Fibroblast of lung (primary cell): ENCODE results near the gene SSH2. TPM values are rescaled to one million over a fixed set of nuclear protein-coding genes. Genes with fewer than 3 reads are reported as not detected.
A peak's percentile ranks its signal among the peaks of the same experiment; 100 is the strongest.

Experiments used
- DNase-seq, 2 donors: peaks; one replicate each; pipeline versions ENCODE4 v3.0.0 to v3.0.0-alpha.2; 2010; ENCODE audit warnings: low read depth in 2 of 2
- H2AFZ ChIP-seq: 2 replicates; pipeline ENCODE4 v1.5.1; 2012; ENCODE audit warnings: low read length, control low read depth, inconsistent platforms
- H3K27ac ChIP-seq: 2 replicates; pipeline ENCODE4 v1.5.1; 2011; ENCODE audit warnings: low read length, control low read depth; ENCODE audit not compliant: insufficient read depth
- H3K27me3 ChIP-seq: 2 replicates; pipeline ENCODE4 v1.5.1; 2011; ENCODE audit warnings: mild to moderate bottlenecking, low read length; ENCODE audit not compliant: control insufficient read depth, insufficient read depth
- H3K36me3 ChIP-seq: 2 replicates; pipeline ENCODE4 v1.5.1; 2011; ENCODE audit warnings: low read length; ENCODE audit not compliant: control insufficient read depth, insufficient read depth
- H3K4me1 ChIP-seq: 2 replicates; pipeline ENCODE4 v1.5.1; 2011; ENCODE audit warnings: low read length; ENCODE audit not compliant: control insufficient read depth, insufficient read depth; ENCODE audit errors: extremely low read depth
- H3K4me2 ChIP-seq: 2 replicates; pipeline ENCODE4 v1.5.1; 2011; ENCODE audit warnings: low read length, control low read depth; ENCODE audit not compliant: insufficient read depth; ENCODE audit errors: extremely low read depth
- H3K4me3 ChIP-seq, 4 experiments: fragments of 200-600 bp in 1 of 4; sonication (generic) in 1 of 4; replicated peaks in 1 of 4; 2 replicates each; pipeline ENCODE4 v1.5.1; 2011 to 2016; ENCODE audit warnings: low read length in 4 of 4, low read depth in 3 of 4, mild to moderate bottlenecking in 3 of 4, control low read depth in 2 of 4, inconsistent platforms in 1 of 4, mixed read lengths in 1 of 4; ENCODE audit not compliant: insufficient read depth in 1 of 4; ENCODE audit errors: control extremely low read depth in 1 of 4
- H3K79me2 ChIP-seq: 2 replicates; pipeline ENCODE4 v1.5.1; 2012; ENCODE audit warnings: mild to moderate bottlenecking, low read length, inconsistent platforms; ENCODE audit not compliant: control insufficient read depth, insufficient read depth
- H3K9ac ChIP-seq: 2 replicates; pipeline ENCODE4 v1.5.1; 2011; ENCODE audit warnings: mild to moderate bottlenecking, low read length, control low read depth; ENCODE audit not compliant: insufficient read depth
- H3K9me3 ChIP-seq: 2 replicates; pipeline ENCODE4 v1.5.1; 2012; ENCODE audit warnings: low read depth, low read length; ENCODE audit not compliant: control insufficient read depth, insufficient read depth
- H4K20me1 ChIP-seq: 2 replicates; pipeline ENCODE4 v1.5.1; 2011; ENCODE audit warnings: low read length; ENCODE audit not compliant: control insufficient read depth, insufficient read depth; ENCODE audit errors: extremely low read depth
- CTCF ChIP-seq, 2 donors: IDR thresholded peaks in 1 of 2; conservative IDR thresholded peaks in 1 of 2; 1 replicate in 1 of 2; 2 replicates in 1 of 2; pipeline ENCODE4 v1.5.1; 2011 to 2012; ENCODE audit warnings: low read length in 2 of 2, control low read depth in 1 of 2, inconsistent platforms in 1 of 2, low read depth in 1 of 2, mild to moderate bottlenecking in 1 of 2
- EZH2 ChIP-seq: IDR thresholded peaks from 2 replicates; pipeline ENCODE4 v1.5.1; 2012; ENCODE audit warnings: low read length, control low read depth, mild to moderate bottlenecking; ENCODE audit errors: missing control alignments
- polyA plus RNA-seq, 2 donors: library from polyadenylated mRNA; depleted of rRNA in 1 of 2; stranded (reverse) in 1 of 2; unstranded in 1 of 2; fragments of >200 nt; gene quantifications; 2 replicates each; pipeline ENCODE4 v1.2.1, GENCODE V29; 2011 to 2012; ENCODE audit warnings: missing spikeins in 1 of 2
- total RNA-seq: library from RNA; depleted of rRNA; stranded (reverse); fragments of >200 nt; gene quantifications from 2 replicates; pipeline ENCODE4 v1.2.1, GENCODE V29; 2014

SSH2 gene
- total and polyA plus RNA-seq, 2 donors (not counting 1 experiment from before 2014, with no cell fraction given): 21.0 to 30.2 TPM

GRCh38 chr17:29618272-29619065, 311.6 kb downstream of the SSH2 start:
- Histone ChIP-seq H3K9ac (no peak overlapping the region), H3K4me1 (peaks cover 23% of the 10 kb centered on the region), H3K27ac (no peak overlapping the region), H2AFZ (no peak overlapping the region), H3K4me2 (no peak overlapping the region), H4K20me1 (no peaks in the 10 kb centered on the region), H3K4me3 (no peak overlapping the region), H3K79me2 (no peaks in the 10 kb centered on the region), H3K27me3 (no peaks in the 10 kb centered on the region), H3K36me3 (no peaks in the 10 kb centered on the region), H3K9me3 (no peaks in the 10 kb centered on the region)
- TF ChIP-seq EZH2 (no peak), CTCF (conservative IDR thresholded peaks at IDR 0.05 in 1 of 2, IDR thresholded peaks at IDR 0.05 in 1 of 2; ENCODE audit: low read depth in 1 of 2, low read length in 2 of 2) (no peak)
- DNase-seq: no peak

DNA sequence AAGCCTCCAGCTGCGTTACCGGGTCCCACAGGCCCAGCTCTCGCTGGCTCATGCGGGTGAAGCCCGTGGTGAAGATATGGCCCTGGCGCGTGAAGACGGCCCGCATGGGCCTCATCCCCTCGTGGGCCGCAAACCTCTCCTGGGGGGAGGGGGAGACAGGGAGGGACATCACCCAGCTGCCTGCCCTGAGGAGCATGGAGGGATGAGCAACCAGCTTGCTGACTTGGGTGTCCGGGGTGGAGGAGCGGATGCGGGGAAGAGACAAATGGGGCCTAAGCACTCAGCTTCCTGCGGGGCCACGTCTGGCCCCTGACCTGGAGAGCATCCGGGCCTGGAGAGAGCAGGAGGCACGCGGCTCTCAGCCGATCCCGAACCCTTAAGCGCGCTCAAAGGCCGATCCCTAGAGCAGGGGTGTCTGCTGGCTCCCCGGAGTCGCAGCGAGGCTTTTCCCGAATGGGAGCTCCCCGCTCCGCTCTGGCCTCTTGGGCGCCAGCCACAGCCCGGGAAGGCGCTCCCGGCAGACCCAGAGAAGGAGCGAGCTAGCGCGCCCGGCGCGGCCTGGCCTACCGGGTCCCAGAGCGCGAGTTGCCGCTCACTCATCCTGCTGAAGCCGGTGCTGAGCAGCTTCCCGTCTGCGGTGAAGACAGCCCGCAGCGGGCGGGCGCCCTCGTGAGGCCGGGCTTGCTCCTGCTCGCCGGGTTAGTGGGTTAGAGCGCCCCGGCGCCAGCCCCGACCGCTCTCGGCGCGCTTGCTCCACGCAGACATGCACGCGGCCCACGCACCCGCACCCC, 312.4 kb downstream of the SSH2 start:
- no peaks in the 10 kb centered on the region for H3K9me3 ChIP-seq
- no peaks in the 10 kb centered on the region for H3K79me2 ChIP-seq
- TF ChIP-seq CTCF (conservative IDR thresholded peaks at IDR 0.05 in 1 of 2, IDR thresholded peaks at IDR 0.05 in 1 of 2; ENCODE audit: low read depth in 1 of 2, low read length in 2 of 2) (peak; percentile 41 to 57), EZH2 (peak; percentile 33)
- peak overlapping the region; percentile 24 for H2AFZ ChIP-seq
- H3K4me3 ChIP-seq: peak overlapping the region in 1 of 4 experiments; percentile 27
- peak overlapping the region; percentile 4 for H3K9ac ChIP-seq
- peak; percentile 59 to 65 for DNase-seq
- peaks cover 23% of the 10 kb centered on the region for H3K4me1 ChIP-seq
- no peaks in the 10 kb centered on the region for H3K36me3 ChIP-seq
- no peaks in the 10 kb centered on the region for H4K20me1 ChIP-seq
- H3K27ac ChIP-seq: no peak overlapping the region
- H3K4me2 ChIP-seq: no peak overlapping the region
- no peaks in the 10 kb centered on the region for H3K27me3 ChIP-seq

DNA sequence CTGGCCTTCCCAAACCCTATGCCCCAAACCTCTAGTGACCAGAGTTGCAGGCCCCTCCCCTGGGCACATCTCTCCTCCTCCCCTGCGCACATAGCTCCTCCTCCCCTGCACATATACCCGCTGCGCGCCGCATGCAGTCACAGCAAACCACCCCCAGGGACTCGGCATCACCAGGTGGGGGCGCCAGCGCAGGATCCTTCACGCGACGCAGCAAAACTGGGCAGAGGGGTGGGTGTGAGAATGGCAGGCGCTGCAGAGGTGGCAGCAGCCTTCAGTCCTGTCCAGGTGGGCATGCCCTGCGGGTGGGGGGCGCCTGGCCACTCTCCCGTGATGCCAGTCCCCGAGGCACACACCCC, 312.9 kb downstream of the SSH2 start:
- no peak overlapping the region for H3K9ac ChIP-seq
- peak overlapping the region; percentile 24 for H2AFZ ChIP-seq
- H3K9me3 ChIP-seq: no peaks in the 10 kb centered on the region
- H4K20me1 ChIP-seq: no peaks in the 10 kb centered on the region
- no peak for TF ChIP-seq EZH2
- peak; percentile 52 to 74 for TF ChIP-seq CTCF (conservative IDR thresholded peaks at IDR 0.05 in 1 of 2, IDR thresholded peaks at IDR 0.05 in 1 of 2; ENCODE audit: low read depth in 1 of 2, low read length in 2 of 2)
- peak overlapping the region in 1 of 4 experiments; percentile 27 for H3K4me3 ChIP-seq
- no peak overlapping the region for H3K27ac ChIP-seq
- peak overlapping the region; percentile 32 for H3K4me2 ChIP-seq
- DNase-seq: peak; percentile 67 to 79
- H3K79me2 ChIP-seq: no peaks in the 10 kb centered on the region
- H3K27me3 ChIP-seq: no peaks in the 10 kb centered on the region
- H3K4me1 ChIP-seq: peaks cover 23% of the 10 kb centered on the region
- no peaks in the 10 kb centered on the region for H3K36me3 ChIP-seq
